Measurements from ENCODE around the gene KRT77.

GRCh38 chr12:52649066-52649465, 54.3 kb downstream of the KRT77 start:
- no peak for TF ChIP-seq CTCF (IDR thresholded peaks at IDR 0.05; ENCODE audit: low read depth, low read length)
- no peak for TF ChIP-seq EZH2phosphoT487 (IDR thresholded peaks at IDR 0.05; ENCODE audit: low read depth)

Measured in OCI-LY3 (cell line).